ENCODE data around the gene FAM219A.
A peak's percentile ranks its signal among the peaks of the same experiment; 100 is the strongest.

The FAM219A gene, protein sequence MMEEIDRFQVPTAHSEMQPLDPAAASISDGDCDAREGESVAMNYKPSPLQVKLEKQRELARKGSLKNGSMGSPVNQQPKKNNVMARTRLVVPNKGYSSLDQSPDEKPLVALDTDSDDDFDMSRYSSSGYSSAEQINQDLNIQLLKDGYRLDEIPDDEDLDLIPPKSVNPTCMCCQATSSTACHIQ

GRCh38 chr9:34458013-34458958, at the start of gene FAM219A, which contains the start of gene DNAI1:
Gene FAM219A, minus strand, starts transcription at chr9:34458570. Its CDS starts 307 bp downstream, at chr9:34458263.
Gene DNAI1, plus strand, starts transcription at chr9:34458805. Its CDS starts 201 bp downstream, at chr9:34459006.
- peak; percentile 98 for DNase-seq

DNA sequence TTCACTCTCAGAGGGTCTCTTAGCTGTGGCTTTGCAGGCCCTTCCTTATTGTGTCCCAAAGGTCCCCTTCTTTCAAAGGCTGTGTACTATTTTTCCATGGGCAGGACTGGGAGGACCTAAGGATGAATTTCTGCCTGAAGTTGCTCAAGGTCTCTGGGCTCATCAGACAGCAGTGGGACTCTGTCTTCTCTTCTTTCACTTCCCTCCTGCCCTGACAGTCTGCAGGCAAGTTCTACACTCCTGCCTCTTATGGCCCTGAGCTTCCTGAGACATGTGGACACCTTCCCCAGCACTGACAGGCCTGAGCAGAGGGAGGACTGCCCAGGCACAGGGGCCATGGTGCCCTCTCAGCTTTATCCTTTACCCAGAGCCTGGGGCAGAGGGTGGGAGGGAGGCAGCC, 49.6 kb upstream of the FAM219A start:
- no peak for DNase-seq

- DNase-seq, result no peak
Measured at GRCh38 chr9:34507556-34507955, 49.2 kb upstream of the FAM219A start.

- no peak for DNase-seq
Measured at GRCh38 chr9:34506623-34507022, 48.3 kb upstream of the FAM219A start.

DNA sequence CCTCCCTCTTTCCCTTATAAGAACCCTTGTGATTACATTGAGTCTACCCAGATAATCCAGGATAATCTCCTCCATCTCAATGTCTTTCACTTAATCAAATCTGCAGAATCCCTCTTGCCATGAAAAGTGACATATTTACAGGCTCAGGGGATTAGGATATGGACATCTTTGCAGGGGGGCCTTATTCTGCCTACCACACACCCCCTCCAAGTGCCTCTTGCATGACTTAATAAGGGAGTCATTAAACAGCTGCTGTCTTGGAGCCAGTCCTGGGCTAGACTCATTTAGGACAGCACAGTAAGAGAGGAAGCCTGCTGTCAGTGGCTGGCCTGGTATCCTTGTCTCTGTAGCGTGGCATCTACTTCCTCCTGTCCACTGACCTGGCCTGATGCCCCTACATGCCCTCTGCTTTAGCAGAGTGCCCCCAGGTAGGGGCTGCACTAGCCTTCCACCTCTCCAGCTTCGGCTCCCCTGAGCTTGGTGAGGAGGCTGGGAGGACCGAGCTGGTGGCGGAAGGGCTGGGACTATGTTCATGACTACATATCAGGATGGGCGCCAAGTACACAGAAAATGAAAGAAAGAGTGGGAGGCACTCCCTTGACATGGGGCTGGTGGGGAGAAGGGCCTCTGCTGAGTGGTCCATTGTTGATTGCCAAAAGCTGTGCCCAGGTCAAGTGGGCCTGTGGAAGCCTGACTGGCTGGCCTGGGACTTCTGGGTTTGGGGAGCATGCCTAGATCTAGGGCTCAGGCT, 47.2 kb upstream of the FAM219A start:
- no peak for DNase-seq

GRCh38 chr9:34503406-34503805, 45.0 kb upstream of the FAM219A start:
- no peak for DNase-seq

DNA sequence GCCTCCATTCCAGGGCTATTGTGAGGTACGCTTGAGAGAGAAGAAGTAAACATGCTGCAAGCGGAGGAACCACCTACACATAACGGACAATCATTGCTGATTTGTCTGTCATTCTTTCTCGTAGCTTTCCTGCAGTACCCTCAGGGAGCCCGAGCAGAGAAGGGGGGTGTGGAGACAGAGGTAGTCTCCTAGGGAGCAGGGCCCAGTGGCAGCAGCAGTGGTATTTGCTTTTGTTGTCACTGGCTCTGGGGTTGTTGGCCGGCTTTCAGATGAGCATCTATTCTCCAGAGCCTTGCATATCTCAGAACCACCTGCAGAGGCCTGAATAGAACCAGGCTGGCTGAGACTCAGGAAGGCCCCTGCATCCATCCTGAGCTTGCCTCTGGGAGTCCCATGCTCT, 44.5 kb upstream of the FAM219A start:
- DNase-seq, result no peak

- no peak for DNase-seq
Measured at GRCh38 chr9:34502471-34502870, 44.1 kb upstream of the FAM219A start.

GRCh38 chr9:34501889-34502425, 43.6 kb upstream of the FAM219A start:
- DNase-seq, result no peak

- no peak for DNase-seq
Measured at GRCh38 chr9:34501372-34501771, 43.0 kb upstream of the FAM219A start.

DNA sequence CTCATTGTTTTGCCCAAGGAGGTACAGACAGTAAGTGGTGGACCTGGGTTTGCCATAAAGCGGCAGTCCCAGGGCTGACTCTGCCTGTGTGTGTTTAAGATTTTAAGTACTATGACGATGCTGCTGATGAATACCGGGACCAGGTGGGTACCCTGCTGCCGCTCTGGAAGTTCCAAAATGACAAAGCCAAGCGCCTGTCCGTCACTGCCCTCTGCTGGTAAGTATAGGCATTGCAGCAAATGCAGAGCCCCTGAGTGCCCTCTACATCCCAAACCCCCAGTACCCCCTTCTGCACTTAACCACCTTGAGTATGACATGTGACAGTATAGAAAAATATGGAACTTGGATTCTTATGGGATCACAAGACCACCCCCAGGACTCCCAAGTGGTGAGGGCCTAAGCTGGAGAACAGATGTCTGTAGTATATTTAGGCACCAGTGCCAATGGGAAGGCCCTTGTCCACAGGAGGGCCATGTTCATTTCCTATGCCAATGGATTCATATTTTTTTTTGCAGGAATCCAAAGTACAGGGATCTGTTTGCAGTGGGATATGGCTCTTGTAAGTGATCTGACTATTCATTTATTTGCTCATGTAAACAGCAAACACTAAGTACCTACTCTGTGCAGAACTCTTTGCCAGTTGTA, 42.4 kb upstream of the FAM219A start:
- peak; percentile 74 for DNase-seq

DNA sequence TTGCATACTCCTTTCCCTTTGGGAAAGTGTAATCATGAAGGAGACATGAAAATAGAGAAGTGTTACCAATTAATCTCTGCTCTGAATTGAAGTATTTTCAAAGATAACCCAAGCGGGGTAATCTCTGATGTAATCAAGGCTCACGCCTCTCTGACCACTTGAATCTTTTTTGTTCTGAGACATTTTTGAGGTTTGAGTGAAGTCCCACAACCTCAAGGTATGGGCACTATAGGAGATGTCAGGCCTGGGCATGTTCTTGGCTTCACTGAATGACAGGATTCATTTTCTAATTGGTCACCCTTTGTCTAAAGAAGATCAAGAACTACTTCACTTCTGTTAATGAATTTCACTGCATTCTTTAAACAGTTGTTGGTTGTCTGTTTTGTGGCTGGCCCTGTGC, 40.7 kb upstream of the FAM219A start:
- DNase-seq, result no peak

DNA sequence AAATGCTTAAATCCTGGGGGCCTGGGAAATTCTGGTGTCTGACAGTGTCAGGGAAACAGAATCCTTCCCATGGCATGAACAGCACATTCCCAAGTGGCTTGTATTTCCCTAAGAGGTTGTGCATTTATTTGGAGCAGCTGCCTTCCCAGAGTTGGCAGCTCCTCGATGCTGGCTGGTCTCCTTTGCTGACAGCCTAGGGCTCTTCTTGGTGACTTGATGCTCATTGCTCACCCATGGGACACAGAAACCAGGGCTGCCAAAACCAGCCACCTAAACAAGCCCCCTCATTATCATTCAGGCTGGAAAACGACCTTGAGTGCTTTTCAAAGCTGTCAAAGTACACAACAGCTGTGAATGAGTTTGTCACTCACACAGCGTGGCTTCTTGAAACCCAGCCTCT, 40.2 kb upstream of the FAM219A start:
- DNase-seq, result no peak

DNA sequence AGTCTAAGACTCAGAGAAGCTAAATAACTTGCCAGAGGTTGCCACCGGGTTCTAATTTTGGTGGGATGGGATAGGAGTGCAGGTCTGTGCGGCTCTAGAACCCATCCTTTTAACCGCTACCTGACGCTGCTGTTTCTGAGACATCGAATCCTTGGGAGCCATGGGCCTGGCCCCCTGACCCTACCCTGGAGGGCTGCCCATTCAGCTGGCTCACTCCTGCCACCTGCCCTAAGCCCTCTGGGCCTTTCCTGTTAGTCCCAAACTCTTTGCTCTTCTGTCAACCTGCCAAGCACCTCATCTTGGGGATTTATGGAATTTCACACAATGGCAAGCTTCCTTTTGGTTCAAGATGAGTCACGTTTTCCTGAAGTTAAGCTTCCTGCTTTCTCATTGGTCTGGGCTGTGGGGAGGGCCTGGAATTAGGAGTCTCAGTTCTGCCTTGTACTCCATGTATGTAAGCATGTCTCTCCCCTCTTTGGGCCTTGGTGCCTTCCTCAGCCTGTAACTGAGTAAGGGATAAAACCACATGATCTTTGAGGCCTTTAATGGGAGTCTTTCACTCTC, 37.9 kb upstream of the FAM219A start:
- DNase-seq, result no peak

GRCh38 chr9:34493972-34494535, 35.7 kb upstream of the FAM219A start:
- DNase-seq, result peak; percentile 6

DNA sequence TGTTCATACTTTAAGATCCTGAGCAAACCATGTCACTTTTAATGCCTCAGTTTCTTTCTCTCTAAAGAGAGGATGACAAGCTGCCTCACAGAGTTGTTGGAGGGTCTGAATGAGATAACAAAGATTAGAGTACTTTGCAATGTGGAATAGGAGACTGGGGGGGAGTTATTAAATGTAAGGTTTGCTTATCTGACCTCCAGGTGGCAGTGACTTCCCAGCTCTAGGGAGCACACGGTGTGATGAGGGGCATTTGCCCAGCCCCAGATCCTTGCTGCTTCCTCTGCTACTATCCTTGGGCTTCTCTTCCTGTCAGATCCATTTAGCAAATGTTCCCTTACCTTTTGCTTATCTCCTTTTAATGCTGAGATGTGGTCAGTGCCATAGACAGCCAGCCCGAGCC, 33.7 kb upstream of the FAM219A start:
- DNase-seq, result no peak

- no peak for DNase-seq
Measured at GRCh38 chr9:34491596-34491995, 33.2 kb upstream of the FAM219A start.

DNA sequence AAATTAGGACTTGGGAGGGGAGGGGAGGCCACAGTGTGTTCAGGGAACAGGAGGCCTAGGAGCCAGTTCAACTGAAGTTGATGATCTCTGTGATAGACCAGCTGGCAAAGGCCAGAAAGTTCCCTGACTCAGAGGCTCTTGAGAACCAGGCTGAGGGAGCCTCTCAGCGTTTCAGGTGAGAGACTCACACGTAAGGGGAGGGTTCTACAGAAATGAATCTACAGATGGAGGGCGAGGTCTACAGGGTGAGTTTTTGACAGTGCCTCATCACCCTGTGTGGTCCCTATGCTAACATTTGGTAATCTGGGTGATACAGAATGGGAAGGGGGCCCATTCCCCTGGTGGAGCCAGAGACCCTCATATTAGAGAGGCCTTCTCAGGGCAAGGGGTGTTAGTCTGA, 32.4 kb upstream of the FAM219A start:
- DNase-seq, result no peak

GRCh38 chr9:34490360-34490759, 32.0 kb upstream of the FAM219A start:
- no peak for DNase-seq

GRCh38 chr9:34486572-34486971, 28.2 kb upstream of the FAM219A start:
- no peak for DNase-seq

DNA sequence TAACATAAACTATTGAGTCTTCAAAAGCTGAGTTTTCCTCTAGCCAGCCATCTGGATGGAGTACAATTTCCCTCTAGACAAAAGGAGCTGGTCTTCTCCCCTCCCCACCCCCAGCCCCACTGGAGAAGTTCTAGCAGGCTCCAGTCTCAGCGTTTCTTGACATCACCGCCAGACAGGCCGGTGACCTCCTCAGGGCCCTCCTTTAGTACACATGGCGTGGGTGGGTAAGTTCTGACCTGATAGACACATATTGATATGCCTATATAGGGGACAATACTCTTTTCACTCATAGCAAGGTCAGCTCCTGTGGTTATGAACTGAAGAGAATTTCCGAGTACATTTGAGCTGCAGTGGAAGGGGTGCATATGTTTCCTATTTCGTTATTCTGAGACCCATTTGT, 27.5 kb upstream of the FAM219A start:
- no peak for DNase-seq

DNA sequence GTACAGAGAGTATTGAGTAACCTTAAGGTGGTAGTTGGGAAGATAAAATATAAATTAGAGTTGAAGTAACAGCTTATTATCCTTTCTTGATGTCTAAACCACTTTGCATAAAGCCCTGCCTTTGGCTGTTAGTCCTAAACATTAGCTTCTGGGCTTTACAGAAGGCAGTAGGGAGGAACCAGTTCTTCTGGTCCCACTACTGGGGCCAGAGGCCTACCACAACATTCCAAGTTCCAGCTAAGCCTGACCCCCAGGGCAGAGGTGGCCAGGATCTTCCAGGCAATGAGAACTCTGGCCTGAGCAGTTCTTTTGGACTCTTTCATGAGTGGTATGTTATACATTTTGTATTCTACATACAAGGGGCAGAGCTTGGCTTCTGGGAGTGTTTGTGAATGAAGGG, 26.3 kb upstream of the FAM219A start:
- DNase-seq, result no peak
